PC-9 (cell line): ENCODE data around the gene HDGFL3.

ENCODE experiments used
- EZH2 ChIP-seq: fragments of 200-600 bp; sonication (generic); IDR thresholded peaks from 2 replicates; pipeline ENCODE4 v1.8.0; 2017; ENCODE audit warnings: antibody characterized with exemption, low read depth
- TF ChIP-seq, protein P1 (sequence below): fragments of 200-600 bp; sonication (generic); conservative IDR thresholded peaks from 2 replicates; pipeline ENCODE4 v1.6.1; 2017; ENCODE audit warnings: mixed run types, antibody characterized with exemption, mild to moderate bottlenecking, moderate library complexity

DNA sequence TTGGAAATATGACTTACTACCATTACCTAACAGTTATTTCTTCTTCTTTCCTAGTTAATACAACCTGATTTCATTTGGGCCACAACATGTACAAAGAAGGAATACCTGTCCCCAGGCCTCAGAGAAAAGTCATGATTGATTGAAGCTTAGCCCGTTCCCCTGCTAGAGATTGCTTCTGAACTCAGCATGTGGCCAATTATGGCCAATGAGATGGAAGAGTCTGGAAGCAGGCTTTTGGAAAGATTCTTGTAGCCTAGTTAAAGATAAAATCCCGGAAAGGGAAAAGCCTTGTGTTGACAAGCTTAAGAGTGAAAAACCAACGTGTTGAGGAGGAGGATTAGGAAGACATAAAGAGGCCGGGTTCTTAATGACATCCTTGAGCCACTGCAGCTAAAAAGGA is 117.2 kb downstream of the HDGFL3 start:
- TF ChIP-seq, protein P1, sequence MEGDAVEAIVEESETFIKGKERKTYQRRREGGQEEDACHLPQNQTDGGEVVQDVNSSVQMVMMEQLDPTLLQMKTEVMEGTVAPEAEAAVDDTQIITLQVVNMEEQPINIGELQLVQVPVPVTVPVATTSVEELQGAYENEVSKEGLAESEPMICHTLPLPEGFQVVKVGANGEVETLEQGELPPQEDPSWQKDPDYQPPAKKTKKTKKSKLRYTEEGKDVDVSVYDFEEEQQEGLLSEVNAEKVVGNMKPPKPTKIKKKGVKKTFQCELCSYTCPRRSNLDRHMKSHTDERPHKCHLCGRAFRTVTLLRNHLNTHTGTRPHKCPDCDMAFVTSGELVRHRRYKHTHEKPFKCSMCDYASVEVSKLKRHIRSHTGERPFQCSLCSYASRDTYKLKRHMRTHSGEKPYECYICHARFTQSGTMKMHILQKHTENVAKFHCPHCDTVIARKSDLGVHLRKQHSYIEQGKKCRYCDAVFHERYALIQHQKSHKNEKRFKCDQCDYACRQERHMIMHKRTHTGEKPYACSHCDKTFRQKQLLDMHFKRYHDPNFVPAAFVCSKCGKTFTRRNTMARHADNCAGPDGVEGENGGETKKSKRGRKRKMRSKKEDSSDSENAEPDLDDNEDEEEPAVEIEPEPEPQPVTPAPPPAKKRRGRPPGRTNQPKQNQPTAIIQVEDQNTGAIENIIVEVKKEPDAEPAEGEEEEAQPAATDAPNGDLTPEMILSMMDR: no peak
- no peak for TF ChIP-seq EZH2
